Measurements from ENCODE around the gene GAA.

GRCh38 chr17:80108036-80108971, 6.9 kb downstream of the GAA start:
- TF ChIP-seq CTCF (IDR thresholded peaks at IDR 0.05; ENCODE audit: low read length) (no peak), EZH2 (IDR thresholded peaks at IDR 0.05; ENCODE audit: borderline replicate concordance, low read length) (no peak)

Measured in OCI-LY1 (cell line).